Keratinocyte (primary cell): ENCODE data around the gene RETREG1. TPM values are rescaled to one million over a fixed set of nuclear protein-coding genes. Genes with fewer than 3 reads are reported as not detected.

ENCODE experiments used
- DNase-seq: peaks from one replicate; pipeline ENCODE4 v3.0.0-alpha.2; 2011; ENCODE audit warnings: low read depth, missing footprints, low spot score
- FAIRE-seq: peaks from 2 replicates; lab custom pipeline; 2011; peaks lifted over from hg19 to GRCh38; lab: Jason Lieb, UNC
- H2AFZ ChIP-seq: 2 replicates; pipeline ENCODE4 v1.6.0; 2012; ENCODE audit warnings: low read length, control low read depth, inconsistent platforms; ENCODE audit not compliant: control insufficient read depth
- H3K27ac ChIP-seq: 2 replicates; pipeline ENCODE4 v1.5.1; 2011; ENCODE audit warnings: low read length; ENCODE audit not compliant: control insufficient read depth, insufficient read depth
- H3K27me3 ChIP-seq: 3 replicates; pipeline ENCODE4 v1.6.0; 2011; ENCODE audit warnings: low read length; ENCODE audit not compliant: control insufficient read depth, insufficient read depth; ENCODE audit errors: extremely low read depth
- H3K36me3 ChIP-seq, 2 experiments: 2 replicates in 1 of 2; 3 replicates in 1 of 2; pipeline ENCODE4 v1.5.1; 2011; ENCODE audit warnings: low read length in 2 of 2, mild to moderate bottlenecking in 1 of 2; ENCODE audit not compliant: control insufficient read depth in 2 of 2, insufficient read depth in 2 of 2; ENCODE audit errors: extremely low read depth in 1 of 2
- H3K4me1 ChIP-seq: 3 replicates; pipeline ENCODE4 v1.5.1; 2011; ENCODE audit warnings: low read length; ENCODE audit not compliant: control insufficient read depth, insufficient read depth; ENCODE audit errors: extremely low read depth
- H3K4me2 ChIP-seq: 3 replicates; pipeline ENCODE4 v1.6.0; 2011; ENCODE audit warnings: low read depth, low read length; ENCODE audit not compliant: control insufficient read depth, insufficient read depth; ENCODE audit errors: extremely low read depth
- H3K4me3 ChIP-seq, 3 experiments: fragments of 200-600 bp in 1 of 3; sonication (generic) in 1 of 3; 2 replicates in 2 of 3; 3 replicates in 1 of 3; pipeline ENCODE4 v1.5.1; 2011 to 2016; ENCODE audit warnings: low read length in 3 of 3, mild to moderate bottlenecking in 3 of 3, control low read depth in 2 of 3, inconsistent platforms in 1 of 3, low read depth in 1 of 3, mixed read lengths in 1 of 3, mixed run types in 1 of 3, moderate library complexity in 1 of 3; ENCODE audit not compliant: control insufficient read depth in 2 of 3, insufficient read depth in 2 of 3; ENCODE audit errors: extremely low read depth in 1 of 3
- H3K79me2 ChIP-seq: 2 replicates; pipeline ENCODE4 v1.6.0; 2012; ENCODE audit warnings: low read length; ENCODE audit not compliant: control insufficient read depth, insufficient read depth
- H3K9ac ChIP-seq: 3 replicates; pipeline ENCODE4 v1.6.0; 2011; ENCODE audit warnings: low read length; ENCODE audit not compliant: control insufficient read depth, insufficient read depth; ENCODE audit errors: extremely low read depth
- H3K9me1 ChIP-seq: 3 replicates; pipeline ENCODE4 v1.6.0; 2011; ENCODE audit warnings: low read length; ENCODE audit not compliant: control insufficient read depth, insufficient read depth; ENCODE audit errors: extremely low read depth
- H3K9me3 ChIP-seq: 2 replicates; pipeline ENCODE4 v1.5.1; 2012; ENCODE audit warnings: low read depth, low read length; ENCODE audit not compliant: control insufficient read depth
- H4K20me1 ChIP-seq: 3 replicates; pipeline ENCODE4 v1.6.0; 2011; ENCODE audit warnings: low read length; ENCODE audit not compliant: control insufficient read depth, insufficient read depth; ENCODE audit errors: extremely low read depth
- EZH2 ChIP-seq: IDR thresholded peaks from one replicate; pipeline ENCODE4 v1.6.1; 2012; ENCODE audit warnings: inconsistent platforms, mild to moderate bottlenecking, low read length, moderate library complexity
- dilution Hi-C: fragments of 300-500 bp; cut with MboI; formaldehyde crosslinking; loops from one replicate; pipeline ENCODE4 v1.7.0; 2020; ENCODE audit warnings: low sequenced_read_pairs; ENCODE audit not compliant: extremely low pct_ligation_motif_present
- polyA plus RNA-seq, 5 experiments: library from polyadenylated mRNA; depleted of rRNA in 3 of 5; stranded (reverse) in 3 of 5; stranded (forward) in 1 of 5; unstranded in 1 of 5; fragments of >200 nt; gene quantifications; 1 replicate in 1 of 5; 2 replicates in 3 of 5; 3 replicates in 1 of 5; pipeline versions ENCODE4 v1.2.1 to v1.2.3, GENCODE V29; 2011 to 2012; ENCODE audit warnings: missing spikeins in 2 of 5, low read depth in 1 of 5, low replicate concordance in 1 of 5
- TF ChIP-seq, protein P1 (sequence below), 3 experiments: IDR thresholded peaks in 1 of 3; conservative IDR thresholded peaks in 1 of 3; optimal IDR thresholded peaks in 1 of 3; 2 replicates in 2 of 3; 3 replicates in 1 of 3; pipeline versions ENCODE3 to v1.5.1; 2011; ENCODE audit warnings: low read length in 3 of 3, mild to moderate bottlenecking in 3 of 3, moderate library complexity in 2 of 3, control low read depth in 1 of 3, inconsistent platforms in 1 of 3; ENCODE audit not compliant: insufficient read depth in 2 of 3; ENCODE audit errors: extremely low read depth in 1 of 3

RETREG1 gene
- polyA plus RNA-seq, 1 donor (not counting 4 experiments of a cell fraction or from before 2014, with no cell fraction given), result 7.4 TPM

DNA sequence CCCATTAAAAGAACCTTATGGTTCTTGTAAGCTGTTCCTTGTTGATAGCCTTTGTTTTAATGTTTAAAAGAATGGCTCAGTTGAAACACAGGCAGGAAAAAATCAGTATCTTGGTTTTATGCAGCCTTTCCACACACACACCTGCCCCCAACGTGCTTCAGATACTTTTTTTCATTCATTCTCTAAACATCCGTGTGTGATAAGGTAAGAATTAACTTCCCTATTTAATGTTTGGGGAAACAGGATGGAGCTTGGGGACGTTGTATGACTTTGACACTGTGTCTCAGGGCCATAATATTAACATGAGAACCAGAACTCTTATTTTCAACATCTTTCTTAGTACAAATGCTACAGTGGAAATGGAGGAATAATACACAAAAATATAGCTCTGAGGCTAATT is 145.4 kb downstream of the RETREG1 start:
- TF ChIP-seq, protein P1, sequence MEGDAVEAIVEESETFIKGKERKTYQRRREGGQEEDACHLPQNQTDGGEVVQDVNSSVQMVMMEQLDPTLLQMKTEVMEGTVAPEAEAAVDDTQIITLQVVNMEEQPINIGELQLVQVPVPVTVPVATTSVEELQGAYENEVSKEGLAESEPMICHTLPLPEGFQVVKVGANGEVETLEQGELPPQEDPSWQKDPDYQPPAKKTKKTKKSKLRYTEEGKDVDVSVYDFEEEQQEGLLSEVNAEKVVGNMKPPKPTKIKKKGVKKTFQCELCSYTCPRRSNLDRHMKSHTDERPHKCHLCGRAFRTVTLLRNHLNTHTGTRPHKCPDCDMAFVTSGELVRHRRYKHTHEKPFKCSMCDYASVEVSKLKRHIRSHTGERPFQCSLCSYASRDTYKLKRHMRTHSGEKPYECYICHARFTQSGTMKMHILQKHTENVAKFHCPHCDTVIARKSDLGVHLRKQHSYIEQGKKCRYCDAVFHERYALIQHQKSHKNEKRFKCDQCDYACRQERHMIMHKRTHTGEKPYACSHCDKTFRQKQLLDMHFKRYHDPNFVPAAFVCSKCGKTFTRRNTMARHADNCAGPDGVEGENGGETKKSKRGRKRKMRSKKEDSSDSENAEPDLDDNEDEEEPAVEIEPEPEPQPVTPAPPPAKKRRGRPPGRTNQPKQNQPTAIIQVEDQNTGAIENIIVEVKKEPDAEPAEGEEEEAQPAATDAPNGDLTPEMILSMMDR (optimal IDR thresholded peaks at IDR 0.05 in 1 of 3, IDR thresholded peaks at IDR 0.05 in 1 of 3, conservative IDR thresholded peaks at IDR 0.05 in 1 of 3; ENCODE audit: extremely low read depth in 1 of 3, insufficient read depth in 2 of 3, low read length in 3 of 3), result no peak
- no peak for TF ChIP-seq EZH2
- no peak overlapping the region for H3K4me2 ChIP-seq
- H3K79me2 ChIP-seq, result peaks cover 18% of the 10 kb centered on the region
- dilution Hi-C loops, result no loop called here
- H2AFZ ChIP-seq, result no peak overlapping the region
- FAIRE-seq (peak; percentile 36), DNase-seq (no peak)
- no peaks in the 10 kb centered on the region for H4K20me1 ChIP-seq
- peaks cover 20% of the 10 kb centered on the region for H3K4me1 ChIP-seq
- H3K9me3 ChIP-seq, result no peaks in the 10 kb centered on the region
- peaks cover 1 to 3% of the 10 kb centered on the region in 2 experiments for H3K36me3 ChIP-seq
- no peaks in the 10 kb centered on the region for H3K9me1 ChIP-seq
- H3K4me3 ChIP-seq, result no peak overlapping the region
- H3K27ac ChIP-seq, result no peak overlapping the region
- no peak overlapping the region for H3K9ac ChIP-seq
- H3K27me3 ChIP-seq, result no peaks in the 10 kb centered on the region

DNA sequence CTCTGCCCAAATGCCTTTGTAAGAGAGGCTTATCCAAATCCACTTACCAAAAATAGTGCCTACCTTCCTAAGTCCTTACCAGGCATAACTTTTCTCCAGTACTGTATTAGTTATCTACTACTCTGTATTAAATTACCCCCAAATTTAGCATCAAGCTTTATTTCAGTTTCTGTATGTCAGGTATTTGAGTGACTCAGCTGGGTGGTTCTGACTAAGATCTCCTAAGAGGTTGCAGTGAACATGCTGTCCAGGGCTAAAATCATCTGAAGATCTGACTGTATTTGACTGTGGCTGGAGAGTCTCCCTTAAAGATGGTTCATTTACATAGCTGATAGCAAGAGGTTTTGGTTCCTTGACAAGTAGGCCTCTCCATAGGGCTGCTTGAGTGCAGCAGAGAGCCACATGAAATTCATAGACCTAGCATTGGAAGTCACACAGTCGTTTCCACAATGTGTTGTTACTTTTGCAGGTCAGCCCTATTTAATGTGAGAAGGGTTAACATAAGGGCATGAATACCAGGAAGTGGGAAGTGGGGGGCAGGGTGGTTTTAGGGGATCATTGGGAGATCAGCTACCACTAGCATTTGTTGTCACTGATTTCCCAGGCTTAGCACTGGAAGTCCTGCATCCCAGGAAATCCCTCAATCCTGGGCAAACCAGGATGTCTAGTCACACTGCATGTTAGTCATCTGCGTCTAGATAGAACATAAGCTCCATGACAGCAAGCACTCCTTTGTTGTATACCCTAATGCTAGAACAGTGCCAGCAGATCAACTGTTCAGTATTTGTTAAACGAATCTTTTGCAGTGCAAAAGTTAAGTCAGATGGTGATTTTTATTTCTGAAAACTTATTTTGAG is 149.2 kb downstream of the RETREG1 start:
- H3K36me3 ChIP-seq, result peaks cover 6 to 7% of the 10 kb centered on the region in 2 experiments
- H3K9me1 ChIP-seq, result no peaks in the 10 kb centered on the region
- H3K4me3 ChIP-seq, result peak overlapping the region in 2 of 3 experiments; percentile 92 to 98
- no peak for DNase-seq
- H3K79me2 ChIP-seq, result peaks cover 53% of the 10 kb centered on the region
- TF ChIP-seq, protein P1 (optimal IDR thresholded peaks at IDR 0.05 in 1 of 3, IDR thresholded peaks at IDR 0.05 in 1 of 3, conservative IDR thresholded peaks at IDR 0.05 in 1 of 3; ENCODE audit: extremely low read depth in 1 of 3, insufficient read depth in 2 of 3, low read length in 3 of 3), result no peak
- no peak for TF ChIP-seq EZH2
- H3K27me3 ChIP-seq, result no peaks in the 10 kb centered on the region
- no peaks in the 10 kb centered on the region for H4K20me1 ChIP-seq
- dilution Hi-C loops, result no loop called here
- peak; percentile 57 for FAIRE-seq
- peaks cover 31% of the 10 kb centered on the region for H3K4me1 ChIP-seq
- no peaks in the 10 kb centered on the region for H3K9me3 ChIP-seq
- peak overlapping the region; percentile 91 for H3K4me2 ChIP-seq
- H3K9ac ChIP-seq, result no peak overlapping the region
- peak overlapping the region; percentile 84 for H3K27ac ChIP-seq
- no peak overlapping the region for H2AFZ ChIP-seq
